Osteoblast (primary cell): ENCODE measurements around the gene CLEC16A. TPM values are rescaled to one million over a fixed set of nuclear protein-coding genes. Genes with fewer than 3 reads are reported as not detected.

ENCODE experiments used
- DNase-seq: peaks from one replicate; pipeline ENCODE4 v3.0.0; 2011; ENCODE audit warnings: low spot score, mixed read lengths; ENCODE audit not compliant: insufficient read length; ENCODE audit errors: missing footprints
- H2AFZ ChIP-seq: 2 replicates; pipeline ENCODE4 v1.6.0; 2011; ENCODE audit warnings: mild to moderate bottlenecking, low read length
- H3K27ac ChIP-seq: 2 replicates; pipeline ENCODE4 v1.5.1; 2011; ENCODE audit warnings: mild to moderate bottlenecking, low read depth, low read length, moderate library complexity
- H3K27me3 ChIP-seq: 2 replicates; pipeline ENCODE4 v1.6.0; 2012; ENCODE audit warnings: mild to moderate bottlenecking, control low read depth, inconsistent platforms, low read length, moderate library complexity; ENCODE audit not compliant: insufficient read depth
- H3K36me3 ChIP-seq: 2 replicates; pipeline ENCODE4 v1.5.1; 2011; ENCODE audit warnings: mild to moderate bottlenecking, low read length, control low read depth, moderate library complexity; ENCODE audit not compliant: insufficient read depth
- H3K4me1 ChIP-seq: 2 replicates; pipeline ENCODE4 v1.5.1; 2011; ENCODE audit warnings: mild to moderate bottlenecking, low read length, control low read depth, moderate library complexity; ENCODE audit not compliant: insufficient read depth
- H3K4me2 ChIP-seq: 2 replicates; pipeline ENCODE4 v1.6.0; 2011; ENCODE audit warnings: mild to moderate bottlenecking, low read length; ENCODE audit not compliant: insufficient read depth
- H3K4me3 ChIP-seq: fragments of 200-600 bp; sonication (generic); 3 replicates; pipeline ENCODE4 v1.5.1; 2012; ENCODE audit warnings: mild to moderate bottlenecking, low read length, inconsistent platforms; ENCODE audit not compliant: insufficient read depth
- H3K79me2 ChIP-seq: 2 replicates; pipeline ENCODE4 v1.6.0; 2012; ENCODE audit warnings: mild to moderate bottlenecking, low read length, control low read depth, inconsistent platforms; ENCODE audit not compliant: insufficient read depth
- H3K9me3 ChIP-seq: 2 replicates; pipeline ENCODE4 v1.5.1; 2011; ENCODE audit warnings: low read depth, low read length, control low read depth
- H4K20me1 ChIP-seq: 2 replicates; pipeline ENCODE4 v1.6.0; 2012; ENCODE audit warnings: mild to moderate bottlenecking, low read length, control low read depth; ENCODE audit not compliant: insufficient read depth
- total RNA-seq: library from RNA; depleted of rRNA; stranded (reverse); fragments of >200 nt; gene quantifications from 2 replicates; pipeline ENCODE4 v1.2.3, GENCODE V29; 2012
- TF ChIP-seq, protein P1 (sequence below): IDR thresholded peaks from 2 replicates; pipeline ENCODE4 v1.5.1; 2011; ENCODE audit warnings: mild to moderate bottlenecking, low read depth, low read length, moderate library complexity; ENCODE audit errors: extremely low read depth

The CLEC16A gene
- total RNA-seq, 1 donor = 25.7 TPM

DNA sequence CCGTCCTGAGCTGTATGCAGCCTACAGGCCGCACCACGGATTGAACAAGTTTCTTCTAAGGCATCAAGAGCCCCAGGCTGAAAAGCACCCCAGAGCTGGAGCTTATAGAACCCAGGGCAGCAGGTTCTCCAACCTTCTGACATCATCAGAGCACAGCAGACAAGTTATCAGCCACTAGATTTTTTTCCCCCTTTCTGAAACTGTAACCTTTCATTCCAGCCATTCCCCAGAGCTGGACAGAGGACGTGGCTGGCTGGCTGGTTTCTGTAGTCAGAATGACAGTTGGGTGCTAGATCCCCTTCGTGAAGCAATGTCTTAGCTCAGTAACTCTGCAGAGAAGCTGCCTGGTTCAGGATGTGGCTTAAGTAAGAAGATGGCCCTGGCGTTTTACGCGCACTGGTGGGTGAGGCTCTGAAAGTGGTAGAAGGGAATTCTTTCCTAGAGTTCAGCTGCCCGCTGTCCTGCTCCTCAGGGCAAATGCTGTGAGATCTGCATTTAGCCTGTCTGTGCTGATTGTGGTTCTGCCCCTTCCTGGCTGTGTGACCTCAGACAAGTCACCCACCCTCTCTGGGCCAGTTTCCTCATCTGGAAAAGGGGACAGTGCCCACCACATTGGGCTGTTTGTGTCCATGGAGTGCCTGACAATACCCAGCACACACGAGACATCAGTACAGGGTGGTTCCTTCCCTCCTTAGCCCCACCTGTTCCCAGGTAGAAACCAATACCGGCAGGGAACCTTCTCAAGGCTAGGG lies 11.2 kb upstream of the CLEC16A start:
- no peak overlapping the region for H2AFZ ChIP-seq
- H3K4me1 ChIP-seq = peaks cover 13% of the 10 kb centered on the region
- no peaks in the 10 kb centered on the region for H3K27me3 ChIP-seq
- DNase-seq = no peak
- H4K20me1 ChIP-seq = peaks cover 70% of the 10 kb centered on the region
- no peak overlapping the region for H3K27ac ChIP-seq
- TF ChIP-seq, protein P1, sequence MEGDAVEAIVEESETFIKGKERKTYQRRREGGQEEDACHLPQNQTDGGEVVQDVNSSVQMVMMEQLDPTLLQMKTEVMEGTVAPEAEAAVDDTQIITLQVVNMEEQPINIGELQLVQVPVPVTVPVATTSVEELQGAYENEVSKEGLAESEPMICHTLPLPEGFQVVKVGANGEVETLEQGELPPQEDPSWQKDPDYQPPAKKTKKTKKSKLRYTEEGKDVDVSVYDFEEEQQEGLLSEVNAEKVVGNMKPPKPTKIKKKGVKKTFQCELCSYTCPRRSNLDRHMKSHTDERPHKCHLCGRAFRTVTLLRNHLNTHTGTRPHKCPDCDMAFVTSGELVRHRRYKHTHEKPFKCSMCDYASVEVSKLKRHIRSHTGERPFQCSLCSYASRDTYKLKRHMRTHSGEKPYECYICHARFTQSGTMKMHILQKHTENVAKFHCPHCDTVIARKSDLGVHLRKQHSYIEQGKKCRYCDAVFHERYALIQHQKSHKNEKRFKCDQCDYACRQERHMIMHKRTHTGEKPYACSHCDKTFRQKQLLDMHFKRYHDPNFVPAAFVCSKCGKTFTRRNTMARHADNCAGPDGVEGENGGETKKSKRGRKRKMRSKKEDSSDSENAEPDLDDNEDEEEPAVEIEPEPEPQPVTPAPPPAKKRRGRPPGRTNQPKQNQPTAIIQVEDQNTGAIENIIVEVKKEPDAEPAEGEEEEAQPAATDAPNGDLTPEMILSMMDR = no peak
- peaks cover 63% of the 10 kb centered on the region for H3K79me2 ChIP-seq
- no peak overlapping the region for H3K4me3 ChIP-seq
- H3K36me3 ChIP-seq = peaks cover 26% of the 10 kb centered on the region
- no peak overlapping the region for H3K4me2 ChIP-seq
- no peaks in the 10 kb centered on the region for H3K9me3 ChIP-seq

DNA sequence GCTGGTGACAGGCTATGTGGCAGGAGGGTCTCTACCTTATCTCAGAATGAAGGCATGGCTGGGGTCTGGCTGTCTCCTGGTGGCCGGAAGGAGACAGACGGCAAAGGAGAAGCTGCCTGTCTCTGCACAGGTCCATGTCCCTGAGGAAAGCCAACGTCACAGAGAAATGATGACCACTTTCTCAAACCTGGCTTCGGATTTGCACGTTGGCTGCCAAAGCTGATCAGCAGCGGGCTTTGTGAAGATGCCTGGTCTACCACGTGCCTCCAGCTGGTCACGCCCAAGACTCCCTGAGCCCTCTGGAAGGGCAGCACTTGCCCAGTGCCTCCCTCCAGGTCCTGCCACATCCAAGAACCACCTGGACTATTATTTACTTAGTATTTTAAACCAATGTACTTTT lies 10.5 kb upstream of the CLEC16A start:
- Histone ChIP-seq H3K79me2 (peaks cover 71% of the 10 kb centered on the region), H3K27me3 (no peaks in the 10 kb centered on the region), H3K4me3 (no peak overlapping the region), H2AFZ (no peak overlapping the region), H3K4me2 (no peak overlapping the region), H3K27ac (no peak overlapping the region), H3K9me3 (no peaks in the 10 kb centered on the region), H4K20me1 (peaks cover 78% of the 10 kb centered on the region), H3K36me3 (peaks cover 26% of the 10 kb centered on the region), H3K4me1 (peaks cover 20% of the 10 kb centered on the region)
- TF ChIP-seq, protein P1 = no peak
- DNase-seq = no peak

DNA sequence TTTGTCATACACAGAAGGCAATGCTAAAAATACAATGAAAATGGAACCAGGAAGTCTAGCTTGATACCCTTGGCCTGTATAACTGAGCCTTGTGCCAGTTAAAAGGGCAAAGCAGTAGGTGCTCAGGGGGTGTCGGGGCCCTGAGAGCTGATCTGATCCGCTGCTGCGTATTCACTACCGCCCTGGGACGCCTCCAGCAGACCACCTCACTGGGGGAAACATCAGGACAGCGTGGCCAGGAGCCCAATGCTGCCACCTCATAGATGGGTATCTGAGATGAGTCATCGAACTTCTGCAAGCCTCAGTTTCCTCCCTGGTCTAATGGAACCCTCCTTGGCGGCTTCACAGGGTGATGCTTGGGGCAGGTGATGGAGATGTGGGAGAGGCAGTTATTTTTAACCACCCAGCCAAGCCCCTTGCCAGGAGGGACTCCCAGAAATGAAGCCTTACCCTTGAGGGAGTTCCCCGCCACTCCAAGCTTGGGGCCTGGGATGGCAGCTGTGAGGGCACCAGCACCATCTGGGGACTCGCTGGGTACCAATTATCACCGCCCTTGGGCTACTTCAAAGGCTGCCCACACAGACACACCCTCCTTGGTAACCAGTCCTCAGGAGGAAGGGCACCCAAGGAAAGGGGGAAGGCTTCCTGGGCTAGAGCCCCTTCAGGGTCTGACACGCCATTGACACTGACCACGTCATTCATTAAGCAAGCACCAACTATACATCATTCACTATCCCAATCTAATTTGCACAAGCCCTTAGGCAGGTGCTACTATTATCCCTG lies 9.8 kb upstream of the CLEC16A start:
- H3K36me3 ChIP-seq = peaks cover 26% of the 10 kb centered on the region
- H3K27ac ChIP-seq = no peak overlapping the region
- H3K79me2 ChIP-seq = peaks cover 77% of the 10 kb centered on the region
- H3K9me3 ChIP-seq = no peaks in the 10 kb centered on the region
- no peak overlapping the region for H3K4me2 ChIP-seq
- DNase-seq = no peak
- H3K4me3 ChIP-seq = no peak overlapping the region
- H2AFZ ChIP-seq = no peak overlapping the region
- peaks cover 80% of the 10 kb centered on the region for H4K20me1 ChIP-seq
- peaks cover 26% of the 10 kb centered on the region for H3K4me1 ChIP-seq
- TF ChIP-seq, protein P1 = no peak
- no peaks in the 10 kb centered on the region for H3K27me3 ChIP-seq
